Thoracic aorta (tissue), 2 donors: ENCODE results near the gene LIX1L. TPM values are rescaled to one million over a fixed set of nuclear protein-coding genes. Genes with fewer than 3 reads are reported as not detected.
A peak's percentile ranks its signal among the peaks of the same experiment; 100 is the strongest.

Experiments
- ATAC-seq: fragments of 150-250 bp; one replicate; pipeline ENCODE4 v1.8.0; 2017; ENCODE audit warnings: low read depth; ENCODE audit not compliant: insufficient number of reproducible peaks, low FRiP score
- DNase-seq: peaks from one replicate; pipeline ENCODE4 v3.0.0-alpha.2; 2020; ENCODE audit warnings: low spot score
- H3K27ac ChIP-seq, 2 donors: fragments of 200-600 bp; sonication (generic); 1 replicate in 1 of 2; 2 replicates in 1 of 2; pipeline ENCODE4 v1.5.1; 2016; ENCODE audit warnings: mild to moderate bottlenecking in 2 of 2, moderate library complexity in 2 of 2
- H3K27me3 ChIP-seq: fragments of 200-600 bp; sonication (generic); replicated peaks from 2 replicates; pipeline ENCODE4 v1.6.0; 2016; ENCODE audit warnings: mild to moderate bottlenecking; ENCODE audit not compliant: insufficient read depth
- H3K36me3 ChIP-seq: fragments of 200-600 bp; sonication (generic); one replicate; pipeline ENCODE4 v1.5.1; 2016
- H3K4me1 ChIP-seq, 2 donors: fragments of 200-600 bp; sonication (generic); 1 replicate in 1 of 2; 2 replicates in 1 of 2; pipeline versions ENCODE4 v1.5.1 to v1.6.0; 2016; ENCODE audit warnings: low read depth in 2 of 2, mild to moderate bottlenecking in 1 of 2; ENCODE audit not compliant: control insufficient read depth in 1 of 2
- H3K4me3 ChIP-seq: fragments of 200-600 bp; sonication (generic); 2 replicates; pipeline ENCODE4 v1.5.1; 2016; ENCODE audit warnings: mild to moderate bottlenecking
- H3K9me3 ChIP-seq: fragments of 200-600 bp; sonication (generic); 2 replicates; pipeline ENCODE4 v1.5.1; 2016
- total RNA-seq, 2 donors: library from RNA; depleted of rRNA; stranded (reverse); fragments of >200 nt; gene quantifications; one replicate each; pipeline versions ENCODE4 v1.1.0 to v1.2.3, GENCODE V29; 2016
- TF ChIP-seq, protein P1 (sequence below): fragments of 200-600 bp; sonication (generic); IDR thresholded peaks from one replicate; pipeline ENCODE4 v1.5.1; 2019; ENCODE audit warnings: antibody characterized with exemption

Gene LIX1L
- total RNA-seq, 2 donors from 2014 or later: 45.4 to 49.5 TPM

- H3K4me3 ChIP-seq: no peak overlapping the region
- no peaks in the 10 kb centered on the region for H3K9me3 ChIP-seq
- TF ChIP-seq, protein P1, sequence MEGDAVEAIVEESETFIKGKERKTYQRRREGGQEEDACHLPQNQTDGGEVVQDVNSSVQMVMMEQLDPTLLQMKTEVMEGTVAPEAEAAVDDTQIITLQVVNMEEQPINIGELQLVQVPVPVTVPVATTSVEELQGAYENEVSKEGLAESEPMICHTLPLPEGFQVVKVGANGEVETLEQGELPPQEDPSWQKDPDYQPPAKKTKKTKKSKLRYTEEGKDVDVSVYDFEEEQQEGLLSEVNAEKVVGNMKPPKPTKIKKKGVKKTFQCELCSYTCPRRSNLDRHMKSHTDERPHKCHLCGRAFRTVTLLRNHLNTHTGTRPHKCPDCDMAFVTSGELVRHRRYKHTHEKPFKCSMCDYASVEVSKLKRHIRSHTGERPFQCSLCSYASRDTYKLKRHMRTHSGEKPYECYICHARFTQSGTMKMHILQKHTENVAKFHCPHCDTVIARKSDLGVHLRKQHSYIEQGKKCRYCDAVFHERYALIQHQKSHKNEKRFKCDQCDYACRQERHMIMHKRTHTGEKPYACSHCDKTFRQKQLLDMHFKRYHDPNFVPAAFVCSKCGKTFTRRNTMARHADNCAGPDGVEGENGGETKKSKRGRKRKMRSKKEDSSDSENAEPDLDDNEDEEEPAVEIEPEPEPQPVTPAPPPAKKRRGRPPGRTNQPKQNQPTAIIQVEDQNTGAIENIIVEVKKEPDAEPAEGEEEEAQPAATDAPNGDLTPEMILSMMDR: no peak
- no peak for ATAC-seq
- no peaks in the 10 kb centered on the region for H3K27me3 ChIP-seq
- H3K36me3 ChIP-seq: no peaks in the 10 kb centered on the region
- peak overlapping the region; percentile 3 to 33 for H3K27ac ChIP-seq
- peaks cover 23 to 55% of the 10 kb centered on the region in 2 donors for H3K4me1 ChIP-seq
- DNase-seq: no peak
Measured at GRCh38 chr1:145887631-145888030, 70.2 kb downstream of the LIX1L start.

- no peaks in the 10 kb centered on the region for H3K9me3 ChIP-seq
- peaks cover 18 to 46% of the 10 kb centered on the region in 2 donors for H3K4me1 ChIP-seq
- ATAC-seq (no peak), DNase-seq (no peak)
- TF ChIP-seq, protein P1: no peak
- H3K27me3 ChIP-seq: no peaks in the 10 kb centered on the region
- H3K4me3 ChIP-seq: peak overlapping the region; percentile 81
- peak overlapping the region in 1 of 2 donors; percentile 37 for H3K27ac ChIP-seq
- no peaks in the 10 kb centered on the region for H3K36me3 ChIP-seq
Measured at GRCh38 chr1:145886816-145887215, 71.0 kb downstream of the LIX1L start.

GRCh38 chr1:145886390-145886789 is 71.4 kb downstream of the LIX1L start:
- Histone ChIP-seq H3K4me3 (peak overlapping the region; percentile 81), H3K27me3 (no peaks in the 10 kb centered on the region), H3K4me1 (peaks cover 14 to 42% of the 10 kb centered on the region in 2 donors), H3K9me3 (no peaks in the 10 kb centered on the region), H3K36me3 (no peaks in the 10 kb centered on the region), H3K27ac (peak overlapping the region; percentile 37 to 38)
- no peak for DNase-seq
- TF ChIP-seq, protein P1: no peak
- no peak for ATAC-seq

GRCh38 chr1:145885738-145886287 is 72.0 kb downstream of the LIX1L start, which contains the start of gene ANKRD35:
ANKRD35 (minus strand) TSS chr1:145885866; CDS start chr1:145885758, 108 bp downstream.
- TF ChIP-seq, protein P1: no peak
- Histone ChIP-seq H3K4me3 (peak within 1 kb of the TSS; percentile 81), H3K4me1 (peaks cover 9 to 36% of the 10 kb centered on the region in 2 donors), H3K27me3 (no peaks in the 10 kb centered on the region), H3K36me3 (no peaks in the 10 kb centered on the region), H3K9me3 (no peaks in the 10 kb centered on the region), H3K27ac (peak within 1 kb of the TSS; percentile 37 to 38)
- DNase-seq (peak; percentile 44), ATAC-seq (peak; percentile 58)

- no peaks in the 10 kb centered on the region for H3K36me3 ChIP-seq
- H3K9me3 ChIP-seq: no peaks in the 10 kb centered on the region
- DNase-seq: no peak
- peaks cover 5 to 25% of the 10 kb centered on the region in 2 donors for H3K4me1 ChIP-seq
- TF ChIP-seq, protein P1: no peak
- H3K4me3 ChIP-seq: no peak overlapping the region
- no peaks in the 10 kb centered on the region for H3K27me3 ChIP-seq
- H3K27ac ChIP-seq: no peak overlapping the region
- ATAC-seq: no peak
Measured at GRCh38 chr1:145884675-145885074, 73.1 kb downstream of the LIX1L start.

Other genes with a start within 250 kb of the LIX1L start
- gene CD160, start 238.5 kb downstream of the LIX1L start, total RNA-seq: under 1 TPM in 1 of 2 donors, not detected in 1; 0.28 TPM
- gene RNF115, start 133.9 kb downstream of the LIX1L start, total RNA-seq: 10 to 100 TPM; 52.7 to 60.4 TPM
- 10 to 100 TPM; 23.4 to 42.9 TPM for gene POLR3C, start 133.8 kb downstream of the LIX1L start, total RNA-seq
- 10 to 100 TPM in 1 of 2 donors, 1 to 10 TPM in 1; 3.6 to 19.1 TPM for gene NUDT17, start 112.4 kb downstream of the LIX1L start, total RNA-seq
- 10 to 100 TPM; 34.4 to 60.1 TPM for gene PIAS3, start 98.9 kb downstream of the LIX1L start, total RNA-seq
- 10 to 100 TPM in 1 of 2 donors, 1 to 10 TPM in 1; 9.6 to 15.7 TPM for gene ANKRD35, start 72.2 kb downstream of the LIX1L start, total RNA-seq
- 100 to 1,000 TPM; 156 to 267 TPM for gene ITGA10, start 48.0 kb downstream of the LIX1L start, total RNA-seq
- gene PEX11B, start 39.3 kb downstream of the LIX1L start, total RNA-seq: 10 to 100 TPM; 21.7 to 25.3 TPM
- 100 to 1,000 TPM in 1 of 2 donors, 10 to 100 TPM in 1; 37.8 to 151 TPM for gene RBM8A, start 30.5 kb downstream of the LIX1L start, total RNA-seq
- 1 to 10 TPM; 1.1 TPM for gene ANKRD34A, start 6.6 kb upstream of the LIX1L start, total RNA-seq
- gene POLR3GL, start 6.7 kb upstream of the LIX1L start, total RNA-seq: 10 to 100 TPM; 16.9 TPM
- 100 to 1,000 TPM; 423 to 622 TPM for gene TXNIP, start 38.6 kb upstream of the LIX1L start, total RNA-seq
- not detected for gene HJV, start 63.7 kb upstream of the LIX1L start, total RNA-seq
- 1 to 10 TPM; 4.2 to 5.0 TPM for gene NBPF10, start 186.8 kb upstream of the LIX1L start, total RNA-seq